GM10266 (cell line): ENCODE measurements around the gene AP1G2.
"Not testable (repeated sequence)": the region's sequence is repeated elsewhere in the genome, so short reads cannot be mapped to it uniquely, and the experiment has no call there.

Source experiments
- DNase-seq: peaks from one replicate; pipeline ENCODE4 v3.0.0; 2012; ENCODE audit errors: extremely low spot score
- CTCF ChIP-seq: IDR thresholded peaks from 2 replicates; pipeline ENCODE4 v1.5.1; 2012; ENCODE audit warnings: mild to moderate bottlenecking, low read depth; ENCODE audit not compliant: control insufficient read depth, insufficient read depth; ENCODE audit errors: missing control alignments

AP1G2 gene

GRCh38 chr14:23603103-23603502 is 35.5 kb upstream of the AP1G2 start:
- DNase-seq: no peak

GRCh38 chr14:23602181-23603095 is 34.8 kb upstream of the AP1G2 start:
- DNase-seq: no peak
- TF ChIP-seq CTCF: no peak

More at GRCh38 chr14:23603103-23603502, 35.5 kb upstream of the AP1G2 start:
- no peak for TF ChIP-seq CTCF

GRCh38 chr14:23601845-23602180 is 34.2 kb upstream of the AP1G2 start:
- no peak for DNase-seq

GRCh38 chr14:23601424-23601823 is 33.8 kb upstream of the AP1G2 start:
- DNase-seq: no peak
- TF ChIP-seq CTCF: no peak

More at GRCh38 chr14:23601845-23602180, 34.2 kb upstream of the AP1G2 start:
- TF ChIP-seq CTCF: no peak

- DNase-seq: no peak
- TF ChIP-seq CTCF: no peak
Measured at GRCh38 chr14:23600806-23601205, 33.2 kb upstream of the AP1G2 start.

GRCh38 chr14:23600322-23600707 is 32.7 kb upstream of the AP1G2 start:
- TF ChIP-seq CTCF: no peak
- no peak for DNase-seq

GRCh38 chr14:23594191-23594590 is 26.6 kb upstream of the AP1G2 start:
- not testable (repeated sequence) for DNase-seq
